Activated T-cell treated with anti-CD3 and anti-CD28 coated beads, Interleukin-2, amount 50 U/mL, for 1 hour (primary cell): Measurements from ENCODE around the gene ZBED1.
"Not testable (repeated sequence)": the region's sequence is repeated elsewhere in the genome, so short reads cannot be mapped to it uniquely, and the experiment has no call there.

Source experiments
- DNase-seq: peaks from one replicate; pipeline ENCODE4 v3.0.0-alpha.2; 2020

ZBED1 gene

DNA sequence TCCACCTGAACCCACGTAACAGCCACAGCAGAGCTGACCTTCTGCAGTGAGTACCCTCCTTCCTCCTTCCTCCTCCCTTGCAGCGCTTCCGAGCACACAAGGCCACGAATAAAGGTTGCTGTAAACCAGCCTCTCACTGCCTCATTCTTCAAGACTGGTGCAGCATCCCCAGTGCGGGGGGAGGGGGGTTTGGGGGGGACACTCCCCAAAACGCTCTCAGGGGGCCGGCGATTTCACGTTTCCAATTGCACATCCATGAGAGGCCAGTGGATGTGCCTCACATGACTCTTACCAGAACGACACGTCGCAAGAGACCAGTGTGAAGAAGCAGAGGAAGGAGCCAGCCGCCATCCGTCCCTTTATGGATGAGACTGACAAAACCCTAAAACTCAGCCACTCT, 5.2 kb downstream of the ZBED1 start:
- DNase-seq: no peak

DNA sequence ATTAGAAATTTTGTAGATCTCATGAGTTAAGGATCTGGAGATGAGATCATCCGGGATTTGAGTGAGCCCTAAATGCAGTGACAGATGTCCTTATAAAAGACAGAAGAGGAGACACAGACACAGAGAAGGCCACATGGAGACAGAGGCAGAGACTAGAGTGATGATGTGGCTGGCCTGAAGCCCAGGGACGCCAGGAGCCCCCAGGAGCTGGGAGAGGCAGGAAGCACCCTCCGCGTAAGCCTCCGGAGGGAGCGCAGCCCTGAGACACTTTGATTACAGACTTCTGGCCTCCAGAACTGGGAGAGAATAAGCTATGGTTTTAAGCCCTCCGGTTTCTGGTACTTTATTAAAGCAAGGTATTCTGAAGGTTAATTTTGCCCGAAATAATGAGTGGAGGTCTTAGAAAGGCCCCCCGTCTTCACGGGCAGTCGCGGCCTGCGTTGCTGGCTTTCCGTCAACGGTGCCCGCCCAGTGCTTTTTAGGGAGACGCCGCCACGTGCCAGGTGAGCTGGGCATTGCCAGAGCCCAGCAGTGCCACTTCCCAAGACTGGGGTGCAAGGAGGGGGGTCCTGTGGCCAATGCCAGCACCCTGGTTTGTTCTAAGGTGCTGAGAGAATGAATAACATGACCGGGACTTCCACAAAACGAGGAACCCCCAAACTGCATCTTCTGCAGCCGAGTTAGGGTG, 8.1 kb downstream of the ZBED1 start:
- no peak for DNase-seq

DNA sequence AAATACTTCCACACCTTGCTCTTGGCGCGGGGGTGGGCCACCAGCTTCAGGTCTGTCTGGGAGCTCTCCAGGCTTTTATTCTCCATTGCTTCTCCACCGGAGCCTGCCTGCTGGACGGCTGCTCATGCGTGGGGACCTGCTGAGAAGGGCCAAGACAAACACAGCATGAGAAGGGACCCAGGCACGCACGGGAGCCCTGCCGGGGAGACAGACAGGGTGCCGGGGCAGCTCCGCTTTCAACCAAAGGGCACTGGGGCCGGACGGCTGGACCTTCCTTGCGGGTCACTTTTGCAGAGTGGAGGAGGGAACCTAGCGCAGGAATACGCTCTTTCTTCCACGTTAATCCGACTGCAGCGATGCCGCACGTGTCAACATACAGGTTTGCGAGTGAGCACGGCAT, 10.1 kb downstream of the ZBED1 start:
- DNase-seq: no peak

DNA sequence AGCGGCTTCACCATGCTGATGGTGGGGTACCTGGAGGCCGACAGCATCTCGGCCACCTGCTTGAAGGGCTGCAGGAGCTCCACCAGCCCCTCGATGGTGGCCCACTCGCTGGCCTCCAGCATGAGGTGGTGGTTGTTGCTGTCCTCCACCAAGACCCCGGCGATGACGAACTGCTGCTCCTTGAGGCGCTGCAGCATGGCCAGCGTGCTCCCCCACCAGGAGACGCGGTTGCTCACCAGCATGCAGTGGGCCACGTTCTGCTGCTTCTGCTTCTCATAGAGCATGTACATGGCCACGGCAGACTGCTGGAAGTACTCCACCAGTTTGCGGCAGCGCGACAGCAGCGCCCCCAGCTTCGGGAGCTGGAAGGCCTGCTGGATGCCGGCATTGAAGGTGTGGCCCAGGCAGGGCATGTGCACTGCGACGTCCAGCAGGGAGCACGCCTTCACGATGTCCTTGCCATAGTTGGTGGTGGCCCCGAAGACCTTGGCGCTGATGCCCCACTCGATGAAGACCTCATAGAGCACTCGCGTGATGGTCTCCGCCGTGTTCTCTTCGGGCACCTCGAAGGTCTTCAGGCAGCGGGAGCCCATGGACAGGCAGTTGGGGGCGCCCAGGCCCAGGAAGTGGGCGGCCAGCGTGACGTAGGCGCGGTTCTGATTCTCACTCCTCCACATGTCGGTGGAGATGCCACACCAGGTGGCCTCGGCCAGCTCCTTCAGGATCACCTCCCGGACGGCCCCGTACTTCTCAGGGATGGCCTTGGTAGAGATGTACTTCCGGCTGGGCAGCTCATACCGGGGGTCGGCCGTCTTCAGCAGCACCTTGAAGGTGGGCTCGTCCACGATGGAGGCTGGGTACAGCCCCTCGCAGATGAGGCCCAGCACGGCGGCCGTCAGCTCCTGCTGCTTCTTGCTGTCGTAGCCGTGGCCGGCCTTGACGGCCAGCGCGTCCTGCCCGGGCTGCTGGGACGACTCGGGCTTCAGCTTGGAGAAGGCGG, 11.0 kb downstream of the ZBED1 start:
- DNase-seq: no peak

DNA sequence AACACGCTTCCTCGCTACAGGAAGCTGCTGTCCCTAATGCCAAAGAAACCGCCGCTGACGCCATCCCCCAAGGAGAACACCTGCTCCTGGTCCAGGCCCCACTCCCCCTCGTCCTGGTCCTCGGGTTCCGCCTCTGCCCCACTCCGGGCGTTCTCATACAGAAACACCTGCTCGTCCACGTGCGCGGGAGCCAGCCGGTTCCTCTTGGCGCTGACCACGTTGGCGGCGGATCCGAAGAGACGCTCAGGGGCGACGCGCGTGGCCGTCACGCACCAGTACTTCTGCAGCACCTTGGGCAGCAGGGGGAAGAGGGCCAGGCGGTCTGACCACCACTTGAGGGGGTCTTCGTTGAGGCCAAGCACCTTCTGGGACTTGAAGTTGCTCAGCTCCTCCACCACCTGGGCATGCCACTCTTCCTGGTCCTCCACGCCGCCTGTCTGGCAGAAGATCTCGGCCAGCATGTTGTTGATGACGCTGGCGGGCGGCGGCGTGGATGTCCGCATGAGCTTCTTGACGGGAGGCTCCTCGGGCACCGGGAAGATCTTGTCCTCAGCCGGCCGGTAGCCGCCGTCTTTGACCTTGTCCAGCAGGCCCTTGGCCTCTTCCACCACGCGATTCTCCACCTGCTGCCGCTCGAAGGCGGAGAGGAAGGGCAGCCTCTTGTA, 12.0 kb downstream of the ZBED1 start:
- no peak for DNase-seq

DNA sequence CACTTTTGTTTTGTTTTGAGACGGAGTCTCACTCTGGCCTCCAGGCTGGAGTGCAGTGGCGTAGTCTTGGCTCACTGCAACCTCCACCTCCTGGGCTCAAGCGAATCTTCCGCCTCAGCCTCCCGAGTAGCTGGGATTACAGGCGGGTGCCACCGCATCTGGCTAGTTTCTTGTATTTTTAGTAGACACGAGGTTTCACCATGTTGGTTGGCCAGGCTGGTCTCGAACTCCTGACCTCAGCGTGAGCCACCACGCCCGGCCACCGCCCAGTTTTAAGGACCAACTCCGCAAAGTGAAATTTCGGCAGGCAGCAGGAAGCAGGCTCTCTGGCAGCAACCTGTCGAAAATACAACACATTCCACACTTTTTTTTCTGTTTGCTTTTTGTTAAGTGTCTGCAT, 13.4 kb downstream of the ZBED1 start:
- no peak for DNase-seq

DNA sequence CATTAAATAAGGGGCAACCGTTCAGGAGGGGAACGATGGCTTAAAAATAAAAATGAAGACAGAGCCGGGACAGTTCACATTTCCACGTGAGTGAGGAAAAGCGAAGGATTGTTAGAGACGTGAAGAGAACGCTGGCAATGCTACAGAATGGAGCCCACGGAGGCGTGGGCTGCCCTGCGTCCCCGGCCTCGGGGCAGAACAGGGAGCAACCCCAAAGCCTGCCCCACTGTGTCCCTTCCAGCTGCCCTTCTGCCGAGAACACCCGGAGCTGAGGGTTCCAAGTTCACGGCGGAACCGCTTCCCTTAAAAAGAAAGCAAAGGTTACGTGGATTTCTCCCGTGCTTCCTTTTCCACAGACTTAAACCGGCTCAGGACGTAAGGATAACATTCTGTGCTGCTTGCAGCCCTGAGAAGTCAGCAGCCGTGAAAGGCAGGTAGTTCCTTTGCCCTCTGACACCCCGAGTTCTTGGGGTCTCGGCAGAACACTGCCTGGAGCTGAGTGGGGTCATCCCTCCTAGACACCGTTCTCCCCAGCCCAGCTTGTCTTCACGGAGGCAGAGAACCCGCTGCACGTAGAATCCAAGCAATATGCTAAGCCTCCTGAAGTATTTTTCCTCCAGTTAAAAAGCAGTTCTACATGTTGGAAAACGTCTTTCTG, 14.2 kb downstream of the ZBED1 start:
- no peak for DNase-seq

DNA sequence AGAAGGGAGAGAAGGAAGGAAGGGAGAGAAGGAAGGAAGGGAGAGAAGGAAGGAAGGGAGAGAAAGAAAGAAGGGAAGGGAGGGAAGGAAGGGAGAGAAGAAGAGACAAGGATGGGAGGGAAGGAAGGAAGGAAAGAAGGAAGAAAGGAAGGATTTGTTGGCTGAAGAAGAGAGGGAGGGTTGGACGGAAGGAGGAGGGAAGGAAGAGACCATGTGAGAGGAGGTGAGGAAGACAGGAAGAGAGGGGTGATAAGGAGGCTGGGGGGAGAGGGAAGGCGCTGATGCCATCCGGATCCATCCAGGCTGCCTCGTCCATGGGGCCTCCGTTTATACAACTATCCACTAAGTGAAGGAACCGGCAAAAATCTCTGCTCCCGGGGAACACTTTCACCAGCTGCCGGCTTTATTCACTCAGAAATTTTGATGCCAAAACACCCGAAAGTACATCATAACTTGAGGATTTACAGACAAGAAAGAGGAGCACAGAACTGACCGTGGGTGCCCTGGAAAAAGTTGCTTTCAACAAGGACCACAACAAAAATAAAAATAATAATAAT, 14.9 kb downstream of the ZBED1 start:
- DNase-seq: no peak

DNA sequence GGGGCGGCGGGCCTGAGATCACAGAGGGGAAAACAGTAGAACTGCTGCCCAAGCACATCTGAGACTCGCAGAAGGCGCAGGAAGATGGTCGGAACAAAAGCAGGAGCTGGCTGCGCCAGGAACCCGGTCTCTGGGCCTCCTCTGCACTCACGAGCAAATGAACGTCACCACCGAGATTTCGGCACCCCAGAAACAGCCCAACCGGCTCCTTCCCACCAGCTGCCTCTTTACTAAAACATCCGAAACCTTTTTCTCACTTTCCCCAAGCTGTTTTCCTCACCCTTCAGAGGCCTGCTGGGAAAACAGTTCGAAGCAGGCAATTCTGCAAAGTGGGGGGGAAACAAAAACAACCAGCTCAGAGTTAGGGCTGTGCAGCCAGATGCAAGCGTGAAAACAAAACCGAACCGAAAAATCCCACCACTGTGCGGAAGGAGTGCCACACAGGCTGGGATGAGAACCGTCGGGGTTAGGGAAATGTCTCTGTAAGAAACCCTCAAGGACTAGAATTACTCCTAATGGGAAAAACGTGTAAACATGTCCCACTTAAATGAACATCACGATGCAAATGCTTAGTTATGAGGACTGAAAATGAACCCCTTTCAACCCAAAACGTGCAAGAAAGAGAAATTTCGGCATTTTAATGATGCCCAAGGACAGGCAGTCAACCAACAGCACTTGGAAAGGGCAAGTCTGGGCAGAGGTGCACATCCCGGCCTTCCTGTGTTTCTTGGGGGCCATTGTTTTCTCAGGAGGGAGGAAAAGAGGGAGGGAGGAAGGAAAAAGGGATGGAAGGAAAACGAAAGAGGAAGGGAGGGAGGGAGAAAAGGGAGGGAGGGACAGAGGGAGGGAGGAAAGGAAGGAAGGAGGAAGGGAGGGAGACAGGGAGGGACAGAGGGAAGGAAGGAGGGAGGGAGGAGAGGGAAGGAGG, 15.8 kb downstream of the ZBED1 start:
- no peak for DNase-seq

DNA sequence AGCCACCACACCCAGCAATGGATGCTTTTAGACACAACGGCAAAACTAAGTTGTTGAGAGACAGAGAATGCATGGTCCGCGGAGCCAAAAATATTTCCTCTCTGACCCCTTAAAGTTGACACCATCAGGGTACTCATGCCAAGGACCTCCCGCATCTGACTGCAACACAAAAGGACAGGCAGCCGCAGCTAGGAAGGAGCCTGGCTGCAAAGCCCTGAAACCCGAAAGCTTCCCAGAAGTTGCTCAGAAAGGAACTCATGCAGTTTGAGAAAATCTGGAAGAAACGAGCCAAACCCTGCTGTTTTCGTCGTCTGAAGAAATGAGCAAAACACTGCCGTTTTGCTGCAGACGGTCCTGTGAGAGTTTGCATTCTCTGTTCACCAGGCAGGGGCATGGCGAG, 16.5 kb downstream of the ZBED1 start:
- DNase-seq: no peak

DNA sequence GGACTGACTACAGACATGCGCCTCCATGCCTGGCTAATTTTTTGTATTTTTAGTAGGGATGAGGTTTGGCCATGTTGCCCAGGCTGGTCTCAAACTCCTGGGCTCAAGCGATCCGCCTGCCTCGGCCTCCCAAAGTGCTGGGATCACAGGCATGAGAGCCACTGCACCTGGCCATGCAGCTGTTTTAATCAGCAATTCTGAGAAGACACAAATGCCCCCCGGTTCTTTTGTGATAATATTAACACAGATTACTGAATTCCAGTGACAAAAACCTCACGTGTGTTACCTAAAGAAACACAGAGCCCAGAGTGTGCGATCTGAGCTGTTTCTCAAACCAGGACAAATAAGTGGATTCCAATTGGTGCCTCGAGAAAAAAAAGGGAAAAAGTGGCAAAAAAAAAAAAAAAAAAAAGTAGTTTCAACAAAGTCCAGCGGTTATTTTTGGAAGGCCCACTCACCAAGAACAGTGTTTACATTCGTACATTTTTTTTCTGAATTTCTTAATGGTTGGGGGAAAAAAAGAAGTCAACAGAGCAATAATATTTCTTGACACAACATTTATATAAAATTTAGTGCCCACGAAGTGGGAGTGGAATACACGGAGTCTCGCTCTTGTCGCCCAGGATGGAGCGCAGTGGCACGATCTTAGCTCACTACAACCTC, 17.2 kb downstream of the ZBED1 start:
- DNase-seq: no peak

DNA sequence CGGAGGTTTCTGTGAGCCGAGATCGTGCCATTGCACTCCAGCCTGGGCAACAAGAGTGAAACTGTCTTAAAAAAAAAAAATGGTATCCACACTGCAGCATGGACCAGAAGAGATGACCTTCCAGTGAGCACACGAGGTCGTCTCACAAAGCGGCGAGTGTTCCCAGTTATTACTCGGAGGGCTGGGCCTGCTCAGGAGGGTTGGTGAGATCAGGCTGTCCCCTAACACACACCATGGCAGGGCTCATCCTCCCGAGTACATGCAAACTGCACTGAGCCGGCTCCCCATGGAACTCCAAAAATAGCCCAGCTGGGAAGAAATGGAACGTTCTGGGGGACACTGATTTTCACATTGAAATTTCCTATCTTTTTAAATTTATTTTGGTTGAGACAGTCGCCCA, 19.2 kb downstream of the ZBED1 start:
- DNase-seq: not testable (repeated sequence)

DNA sequence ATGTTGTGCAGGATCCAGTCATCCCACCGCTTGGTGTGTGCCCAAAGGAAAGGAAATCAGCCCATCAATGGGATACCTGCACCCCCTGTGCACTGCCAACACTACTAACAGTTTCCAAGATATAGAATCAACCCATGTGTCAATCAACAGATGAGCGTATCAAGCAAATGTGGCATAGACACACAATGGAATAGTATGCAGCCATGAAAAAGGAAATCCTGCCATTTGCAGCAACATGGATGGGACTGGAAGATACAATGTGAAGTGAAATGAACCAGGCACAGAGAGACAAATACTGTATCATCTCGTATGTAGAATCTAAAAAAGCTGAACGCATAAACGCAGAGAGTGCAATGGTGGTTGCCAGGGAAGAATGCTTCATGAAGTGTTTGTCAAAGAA, 20.8 kb downstream of the ZBED1 start:
- DNase-seq: not testable (repeated sequence)

DNA sequence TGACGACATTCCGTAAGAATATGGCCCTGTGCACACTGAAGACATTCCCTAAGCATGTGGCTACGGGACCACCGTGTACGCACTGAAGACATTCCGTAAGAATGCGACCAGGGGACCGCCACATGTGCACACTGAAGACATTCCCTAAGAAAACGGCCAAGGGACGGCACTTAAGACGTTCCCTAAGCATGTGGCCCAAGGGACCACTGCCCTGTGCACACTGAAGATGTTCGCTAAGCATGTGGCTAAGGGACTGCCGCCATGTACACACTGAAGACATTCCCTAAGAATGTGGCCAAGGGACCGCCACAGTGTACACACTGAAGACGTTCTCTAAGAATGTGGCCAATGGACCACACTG, 21.4 kb downstream of the ZBED1 start:
- no peak for DNase-seq

DNA sequence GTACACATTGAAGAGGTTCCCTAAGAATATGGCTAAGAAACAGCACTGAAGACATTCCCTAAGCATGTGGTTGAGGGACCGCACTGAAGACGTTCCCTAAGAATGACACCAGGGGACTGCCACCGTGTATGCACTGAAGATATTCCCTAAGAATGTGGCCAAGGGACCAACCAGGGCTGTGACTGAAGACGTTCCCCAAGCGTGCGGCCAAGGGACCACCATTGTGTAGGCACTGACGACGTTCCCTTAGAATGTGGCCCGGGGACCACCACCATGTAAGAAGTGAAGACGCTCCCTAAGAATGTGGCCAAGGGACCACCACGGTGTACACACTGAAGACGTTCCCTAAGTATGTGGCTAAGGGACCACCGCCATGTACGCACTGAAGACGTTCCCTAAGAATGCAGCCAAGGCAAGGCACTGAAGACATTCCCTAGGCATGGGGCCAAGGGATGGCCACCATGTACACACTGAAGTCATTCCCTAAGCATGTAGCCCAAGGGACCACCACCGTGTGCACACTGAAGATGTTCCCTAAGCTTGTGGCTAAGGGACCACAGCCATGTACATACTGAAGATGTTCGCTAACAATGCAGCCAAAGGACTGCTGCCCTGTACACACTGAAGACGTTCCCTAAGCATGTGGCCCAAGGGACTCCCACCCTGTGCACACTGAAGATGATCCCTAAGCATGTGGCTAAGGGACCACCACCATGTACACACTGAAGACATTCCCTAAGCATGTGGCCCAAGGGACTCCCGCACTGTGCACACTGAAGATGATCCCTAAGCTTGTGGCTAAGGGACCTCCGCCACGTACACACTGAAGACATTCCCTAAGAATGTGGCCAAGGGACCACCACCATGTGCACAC, 22.0 kb downstream of the ZBED1 start:
- DNase-seq: no peak

DNA sequence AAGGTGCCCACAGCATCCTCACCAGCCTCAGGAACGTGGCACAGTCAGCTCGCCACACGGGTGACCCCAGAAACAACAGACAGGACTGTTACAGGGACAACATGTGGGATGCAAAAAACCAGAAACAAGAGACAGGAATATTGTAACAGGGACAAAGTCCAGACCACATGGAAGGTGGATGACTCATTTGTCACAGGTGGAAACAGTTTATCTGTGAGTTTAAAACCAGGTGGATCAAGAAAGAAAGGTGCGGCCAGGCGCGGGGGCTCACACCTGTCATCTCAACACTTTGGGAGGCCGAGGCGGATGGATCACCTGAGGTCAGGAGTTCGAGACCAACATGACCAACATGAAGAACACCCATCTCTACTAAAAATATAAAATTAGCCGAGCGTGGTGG, 23.5 kb downstream of the ZBED1 start:
- not testable (repeated sequence) for DNase-seq

DNA sequence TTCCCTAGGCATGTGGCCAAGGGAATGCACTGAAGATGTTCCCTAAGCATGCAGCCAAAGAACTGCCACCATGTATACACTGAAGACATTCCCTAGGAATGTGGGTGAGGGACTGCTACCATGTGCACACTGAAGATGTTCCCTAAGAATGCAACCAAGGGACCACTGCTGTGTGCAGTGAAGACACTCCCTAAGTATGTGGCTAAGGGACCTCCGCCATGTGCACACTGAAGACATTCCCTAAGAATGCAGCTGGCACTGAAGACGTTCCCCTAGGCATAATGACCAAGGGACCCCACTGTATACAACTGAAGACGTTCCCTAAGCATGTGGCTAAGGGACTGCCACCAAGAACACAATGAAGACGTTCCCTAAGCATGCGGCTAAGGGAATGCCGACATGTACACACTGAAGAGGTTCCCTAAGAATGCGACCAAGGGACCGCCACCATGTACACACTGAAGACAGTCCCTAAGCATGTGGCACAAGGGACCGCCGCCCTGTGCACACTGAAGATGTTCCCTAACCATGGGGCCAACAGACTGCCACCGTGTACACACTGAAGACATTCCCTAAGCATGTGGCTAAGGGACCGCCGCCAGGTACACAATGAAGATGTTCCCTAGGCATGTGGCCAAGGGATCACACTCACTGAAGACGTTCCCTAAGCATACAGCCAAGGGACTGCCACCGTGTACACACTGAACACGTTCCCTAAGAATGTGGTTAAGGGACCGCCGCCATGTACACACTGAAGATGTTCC, 25.6 kb downstream of the ZBED1 start:
- DNase-seq: no peak

DNA sequence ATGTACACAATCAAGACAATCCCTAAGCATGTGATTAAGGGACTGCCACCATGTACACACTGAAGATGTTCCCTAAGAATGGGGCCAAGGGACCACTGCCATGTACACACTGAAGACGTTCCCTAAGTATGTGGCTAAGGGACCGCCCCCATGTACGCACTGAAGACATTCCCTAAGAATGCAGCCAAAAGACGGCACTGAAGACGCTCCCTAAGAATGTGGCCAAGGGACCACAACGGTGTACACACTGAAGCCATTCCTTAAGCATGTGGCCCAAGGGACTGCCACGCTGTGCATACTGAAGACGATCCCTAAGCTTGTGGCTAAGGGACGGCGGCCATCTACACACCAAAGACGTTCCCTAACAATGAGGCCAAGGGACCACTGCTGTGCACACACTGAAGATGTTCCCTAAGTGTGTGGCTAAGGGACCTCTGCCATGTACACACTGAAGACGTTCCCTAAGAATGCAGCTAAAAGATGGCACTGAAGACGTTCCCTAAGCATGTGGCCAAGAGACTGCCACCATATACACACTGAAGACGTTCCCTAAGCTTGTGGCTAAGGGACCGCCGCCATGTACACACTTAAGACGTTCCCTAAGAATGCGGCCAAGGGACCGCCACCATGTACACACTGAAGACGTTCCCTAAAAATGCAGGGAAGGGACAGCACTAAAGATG, 26.4 kb downstream of the ZBED1 start:
- no peak for DNase-seq

DNA sequence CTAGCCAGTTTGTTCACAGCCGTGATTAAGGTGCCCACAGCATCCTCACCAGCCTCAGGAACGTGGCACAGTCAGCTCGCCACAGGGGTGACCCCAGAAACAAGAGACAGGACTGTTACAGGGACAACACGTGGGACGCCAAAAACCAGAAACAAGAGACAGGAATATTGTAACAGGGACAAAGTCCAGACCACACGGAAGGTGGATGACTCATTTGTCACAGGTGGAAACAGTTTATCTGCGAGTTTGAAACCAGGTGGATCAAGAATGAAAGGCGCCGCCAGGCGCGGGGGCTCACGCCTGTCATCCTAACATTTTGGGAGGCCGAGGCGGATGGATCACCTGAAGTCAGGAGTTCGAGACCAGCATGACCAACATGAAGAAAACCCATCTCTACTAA, 27.7 kb downstream of the ZBED1 start:
- not testable (repeated sequence) for DNase-seq
